ENCODE results near the gene HNMT. TPM values are rescaled to one million over a fixed set of nuclear protein-coding genes. Genes with fewer than 3 reads are reported as not detected.

Gene HNMT
- total and polyA plus RNA-seq, 2 of the 8 experiments (the other 6 are each of a cell fraction or from before 2014, with no cell fraction given), result 1.6 to 3.6 TPM

DNA sequence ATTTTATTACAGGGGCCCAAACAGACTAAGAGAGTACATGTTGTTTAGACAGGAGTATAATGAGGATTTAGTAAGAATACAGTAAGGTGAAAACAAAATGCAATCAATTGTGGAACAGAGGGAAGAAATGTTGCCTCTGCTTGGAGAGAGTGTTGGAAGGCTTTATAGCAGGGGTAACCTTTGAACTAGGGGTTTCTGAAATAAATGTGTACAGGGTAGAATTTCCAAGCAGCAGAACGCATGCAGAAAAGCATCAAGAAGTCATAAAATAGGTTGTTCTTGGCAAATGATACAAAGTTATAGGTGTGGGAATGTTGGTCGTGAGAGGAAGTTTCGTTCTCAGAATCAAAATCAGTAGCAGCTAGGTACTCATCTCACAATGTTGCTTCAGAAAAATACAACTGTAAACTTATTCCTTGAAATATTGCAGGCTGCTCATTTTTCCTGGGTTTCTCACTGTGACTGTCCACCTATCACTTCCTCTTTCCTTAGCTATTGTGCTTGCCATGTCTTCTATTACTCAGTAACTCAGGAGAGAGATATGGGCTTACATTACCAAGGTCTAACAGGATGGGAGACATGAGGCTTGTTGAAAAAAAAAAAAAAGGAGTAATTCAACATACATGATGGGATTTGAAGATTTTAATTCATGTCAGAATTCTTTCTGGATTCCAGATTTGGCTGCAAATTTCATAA is 17.1 kb upstream of the HNMT start:
- peaks cover 0 to 11% (median 4%) of the 10 kb centered on the region in 4 experiments; a peak in 4 of 7 replicates for H3K27me3 ChIP-seq (replicated peaks in 1 of 4; ENCODE audit: control insufficient read depth in 3 of 4, extremely low read depth in 1 of 4, insufficient read depth in 3 of 4, low read length in 3 of 4)
- DNase-seq (ENCODE audit: low read depth in 1 of 2, low spot score in 2 of 2) (no peak), FAIRE-seq (no peak)
- no peak overlapping the region for H4K91ac ChIP-seq (replicated peaks; ENCODE audit: insufficient read length, low read length)
- POLR2A ChIA-PET (ENCODE audit: partially characterized antibody), result no interaction called here
- H4K20me1 ChIP-seq (replicated peaks in 1 of 2; ENCODE audit: control insufficient read depth in 1 of 2, insufficient read depth in 2 of 2, low read length in 2 of 2), result no peaks in the 10 kb centered on the region
- H3K27ac ChIP-seq (ENCODE audit: low read depth, low read length), result no peak overlapping the region
- no peak overlapping the region for H3K9ac ChIP-seq (replicated peaks in 1 of 4; ENCODE audit: extremely low read depth in 1 of 4, low read depth in 3 of 4, low read length in 3 of 4)
- H3K79me2 ChIP-seq (ENCODE audit: control insufficient read depth in 1 of 2, insufficient read depth in 2 of 2, low read length in 2 of 2), result no peaks in the 10 kb centered on the region
- H3K14ac ChIP-seq (ENCODE audit: insufficient read length), result no peak overlapping the region
- H3K36me3 ChIP-seq (ENCODE audit: control insufficient read depth in 2 of 4, insufficient read depth in 4 of 4, low read length in 3 of 4), result no peaks in the 10 kb centered on the region
- no peak overlapping the region for H2BK12ac ChIP-seq (ENCODE audit: low read depth, low read length)
- 83% methylated on average over 3 of the region's 3 CpGs; no CpG with 5 or more reads in 1 of the 2 experiments for WGBS, 2 experiments (ENCODE audit: extremely low coverage in 1 of 2, insufficient coverage in 1 of 2, insufficient read length in 1 of 2, insufficient replicate concordance in 2 of 2, low coverage in 1 of 2, low lambda C conversion rate in 2 of 2, missing lambda C conversion rate in 1 of 2)
- H4K8ac ChIP-seq (ENCODE audit: extremely low read depth, insufficient read depth, low read length), result no peak overlapping the region
- H2BK20ac ChIP-seq (ENCODE audit: low read length), result no peak overlapping the region
- H3K18ac ChIP-seq (ENCODE audit: extremely low read depth, low read length), result no peak overlapping the region
- H2AFZ ChIP-seq (ENCODE audit: low read length), result no peak overlapping the region
- no peak overlapping the region for H3K4me3 ChIP-seq (ENCODE audit: extremely low read depth in 1 of 4, insufficient read depth in 2 of 4, low read depth in 3 of 4, low read length in 4 of 4)
- no peaks in the 10 kb centered on the region for H3K4me1 ChIP-seq (replicated peaks in 1 of 4; ENCODE audit: control insufficient read depth in 3 of 4, insufficient read depth in 4 of 4, low read length in 3 of 4)
- no peak overlapping the region for H2BK15ac ChIP-seq (ENCODE audit: low read length)
- no peak overlapping the region for H2BK5ac ChIP-seq (ENCODE audit: low read depth, low read length)
- H3K4me2 ChIP-seq (ENCODE audit: insufficient read depth in 1 of 2, low read depth in 2 of 2, low read length in 2 of 2), result no peak overlapping the region
- CTCF ChIA-PET (ENCODE audit: partially characterized antibody), result interaction anchor here (0.5 to 1.7 kb wide), 13 partner anchors 37 to 762 kb away, joined by 3 to 4 read pairs (median 3); no protein-coding TSS in a partner anchor
- no peak overlapping the region for H4K5ac ChIP-seq (ENCODE audit: insufficient read length, low read depth, low read length)
- no peaks in the 10 kb centered on the region for H3K23me2 ChIP-seq (ENCODE audit: low read depth, low read length)
- H3K23ac ChIP-seq (ENCODE audit: insufficient read length), result no peak overlapping the region
- no peaks in the 10 kb centered on the region for H3K79me1 ChIP-seq (ENCODE audit: low read depth, low read length)
- no peak overlapping the region for H2BK120ac ChIP-seq (replicated peaks; ENCODE audit: low read depth, low read length)
- no peak overlapping the region for H2AK5ac ChIP-seq (ENCODE audit: low read depth, low read length)
- no peak overlapping the region for H3K4ac ChIP-seq (replicated peaks; ENCODE audit: insufficient read length, low read depth, low read length)
- H3K56ac ChIP-seq (replicated peaks; ENCODE audit: insufficient read length, low read depth, low read length), result no peak overlapping the region
- H3K9me3 ChIP-seq (ENCODE audit: insufficient read depth in 2 of 2, low read depth in 1 of 2, low read length in 1 of 2), result no peaks in the 10 kb centered on the region
- TF ChIP-seq HDAC2 (IDR thresholded peaks at IDR 0.05; ENCODE audit: borderline replicate concordance in 1 of 2, low read depth in 2 of 2, low read length in 2 of 2), result no peak
- TF ChIP-seq SIN3A (conservative IDR thresholded peaks at IDR 0.05 in 1 of 2, IDR thresholded peaks at IDR 0.05 in 1 of 2; ENCODE audit: low read depth in 1 of 2, low read length in 2 of 2), result no peak
- TF ChIP-seq NRF1 (IDR thresholded peaks at IDR 0.05; ENCODE audit: low read depth, low read length), result no peak
- TF ChIP-seq SP4 (IDR thresholded peaks at IDR 0.05; ENCODE audit: low read length), result no peak
- TF ChIP-seq ZNF274 (IDR thresholded peaks at IDR 0.05; ENCODE audit: borderline replicate concordance, extremely low read depth, low read length), result no peak
- no peak for TF ChIP-seq RXRA (IDR thresholded peaks at IDR 0.05; ENCODE audit: insufficient read depth, low read depth, low read length)
- TF ChIP-seq CBX5 (IDR thresholded peaks at IDR 0.05; ENCODE audit: low read depth, low read length), result no peak
- TF ChIP-seq E2F6 (IDR thresholded peaks at IDR 0.05), result no peak
- TF ChIP-seq YY1 (IDR thresholded peaks at IDR 0.05; ENCODE audit: low read depth, low read length), result no peak
- no peak for TF ChIP-seq POU5F1 (IDR thresholded peaks at IDR 0.05; ENCODE audit: low read depth, low read length)
- no peak for TF ChIP-seq EGR1 (IDR thresholded peaks at IDR 0.05; ENCODE audit: borderline replicate concordance, low read depth, low read length)
- TF ChIP-seq BCL11A (IDR thresholded peaks at IDR 0.05; ENCODE audit: low read depth in 2 of 2, low read length in 2 of 2), result no peak
